ENCODE data around the gene NBEAL1.
"Not testable (repeated sequence)": the region's sequence is repeated elsewhere in the genome, so short reads cannot be mapped to it uniquely, and the experiment has no call there.

NBEAL1 gene

DNA sequence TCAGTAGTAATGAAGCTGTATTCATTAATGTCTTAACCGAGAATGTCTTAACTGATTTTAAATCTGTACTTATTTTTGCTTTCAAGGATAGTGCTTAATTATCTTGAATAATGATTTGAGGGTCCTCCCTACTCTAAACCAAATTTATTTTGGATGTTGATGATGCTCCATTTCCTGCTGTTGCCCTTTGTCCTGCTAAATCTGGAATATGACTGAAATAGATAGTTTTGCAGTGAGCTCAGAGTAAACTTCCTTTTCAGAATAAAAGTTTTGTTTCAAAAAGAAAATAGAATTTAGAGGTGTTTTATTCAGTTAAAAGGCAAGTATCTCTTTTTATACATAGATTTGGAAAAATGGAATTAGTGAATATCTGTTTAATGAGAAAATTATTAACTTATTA, 8.1 kb downstream of the NBEAL1 start:
- Histone ChIP-seq H3K9ac (ENCODE audit: low read depth, low read length) (no peak overlapping the region), H3K9me3 (ENCODE audit: control insufficient read depth, insufficient read depth, low read length) (no peaks in the 10 kb centered on the region)

DNA sequence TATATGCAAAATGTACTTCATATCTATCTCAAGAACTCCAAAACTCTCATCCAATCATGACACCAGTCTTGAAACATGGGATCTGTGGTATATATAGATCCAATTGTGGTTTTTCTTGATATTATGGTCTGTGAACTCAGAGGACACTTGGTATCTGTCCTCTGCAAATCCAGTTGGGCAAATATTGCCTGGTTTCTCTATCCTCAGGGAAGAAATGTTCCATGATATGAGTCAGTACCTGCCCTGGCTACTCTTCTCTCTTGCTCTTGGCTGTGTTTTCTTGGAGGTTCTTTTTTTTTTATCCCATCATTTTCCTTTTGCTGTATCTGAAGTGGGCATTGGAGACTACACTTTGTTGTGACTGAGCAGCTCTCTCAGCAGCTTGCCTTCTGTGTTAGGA, 10.9 kb downstream of the NBEAL1 start:
- Histone ChIP-seq H3K9ac (ENCODE audit: low read depth, low read length) (no peak overlapping the region), H3K4me1 (ENCODE audit: insufficient read depth, low read length) (peaks cover 7% of the 10 kb centered on the region; the same call in 1 of the 2 replicates), H3K9me3 (ENCODE audit: control insufficient read depth, insufficient read depth, low read length) (no peaks in the 10 kb centered on the region), H3K36me3 (ENCODE audit: insufficient read depth, low read length) (no peaks in the 10 kb centered on the region)

More for the DNA sequence above, 8.1 kb downstream of the NBEAL1 start:
- Histone ChIP-seq H3K36me3 (ENCODE audit: insufficient read depth, low read length) (no peaks in the 10 kb centered on the region), H3K4me1 (ENCODE audit: insufficient read depth, low read length) (peaks cover 13% of the 10 kb centered on the region)

DNA sequence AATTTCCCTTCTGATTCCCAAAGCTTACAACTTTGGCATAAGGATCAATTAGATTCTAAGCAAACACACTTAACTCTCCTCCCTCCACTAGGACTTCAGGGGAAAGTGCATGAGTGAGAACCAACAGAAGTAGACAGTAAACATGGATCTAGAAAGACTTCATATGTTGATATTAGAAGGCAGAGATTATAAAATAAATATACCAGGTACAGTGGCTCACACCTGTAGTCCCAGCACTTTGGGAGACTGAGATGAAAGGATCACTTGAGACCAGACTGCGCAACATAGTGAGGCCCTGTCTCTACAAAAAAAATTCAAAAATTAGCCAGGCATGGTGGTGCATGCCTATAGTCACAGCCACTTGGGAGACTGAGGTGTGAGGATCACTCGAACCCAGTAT, 15.9 kb downstream of the NBEAL1 start:
- Histone ChIP-seq H3K9ac (ENCODE audit: low read depth, low read length) (no peak overlapping the region), H3K4me1 (ENCODE audit: insufficient read depth, low read length) (no peaks in the 10 kb centered on the region), H3K36me3 (ENCODE audit: insufficient read depth, low read length) (no peaks in the 10 kb centered on the region)

DNA sequence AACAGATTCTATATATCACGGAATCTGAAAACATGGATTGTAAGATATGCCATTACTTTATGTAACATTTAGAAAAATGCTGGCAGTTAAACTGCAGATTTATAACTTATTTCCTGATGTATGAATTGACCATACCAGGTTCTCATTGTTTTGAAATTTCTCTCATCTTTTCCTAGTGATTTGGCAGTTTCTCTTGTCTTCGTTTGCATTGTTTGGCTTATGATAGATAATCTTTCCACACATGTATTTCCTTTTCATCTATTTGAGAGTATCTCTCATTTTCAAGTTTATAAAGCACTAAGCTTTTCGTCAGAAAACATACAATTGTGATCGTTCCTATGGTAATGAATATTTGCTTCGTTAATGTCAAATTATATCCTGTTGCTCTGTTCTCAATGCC, 16.3 kb downstream of the NBEAL1 start:
- Histone ChIP-seq H3K4me1 (ENCODE audit: insufficient read depth, low read length) (no peaks in the 10 kb centered on the region), H3K9me3 (ENCODE audit: control insufficient read depth, insufficient read depth, low read length) (no peaks in the 10 kb centered on the region), H3K9ac (ENCODE audit: low read depth, low read length) (no peak overlapping the region), H3K36me3 (ENCODE audit: insufficient read depth, low read length) (no peaks in the 10 kb centered on the region)

More for the DNA sequence above, 15.9 kb downstream of the NBEAL1 start:
- no peaks in the 10 kb centered on the region for H3K9me3 ChIP-seq (ENCODE audit: control insufficient read depth, insufficient read depth, low read length)

DNA sequence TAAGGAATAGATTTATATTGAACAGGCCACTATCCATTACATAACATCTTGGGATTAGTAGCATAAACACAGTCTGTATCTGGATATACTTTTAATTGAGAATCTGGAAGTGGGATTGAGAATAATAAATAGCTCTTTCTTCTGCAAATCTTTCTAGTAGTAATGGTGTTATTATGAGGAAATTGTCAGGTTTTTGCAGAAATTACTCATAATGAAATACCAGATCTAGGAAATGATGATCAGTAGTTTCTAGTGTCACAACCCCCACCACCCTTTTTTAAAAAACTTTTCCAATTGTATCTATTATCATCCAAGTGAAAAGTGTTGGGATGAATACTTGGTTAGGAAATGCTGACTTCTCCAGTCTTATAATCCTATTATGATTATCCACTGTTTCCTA, 18.7 kb downstream of the NBEAL1 start:
- Histone ChIP-seq H3K4me1 (ENCODE audit: insufficient read depth, low read length) (no peaks in the 10 kb centered on the region), H3K9ac (ENCODE audit: low read depth, low read length) (no peak overlapping the region), H3K9me3 (ENCODE audit: control insufficient read depth, insufficient read depth, low read length) (no peaks in the 10 kb centered on the region), H3K36me3 (ENCODE audit: insufficient read depth, low read length) (no peaks in the 10 kb centered on the region)

DNA sequence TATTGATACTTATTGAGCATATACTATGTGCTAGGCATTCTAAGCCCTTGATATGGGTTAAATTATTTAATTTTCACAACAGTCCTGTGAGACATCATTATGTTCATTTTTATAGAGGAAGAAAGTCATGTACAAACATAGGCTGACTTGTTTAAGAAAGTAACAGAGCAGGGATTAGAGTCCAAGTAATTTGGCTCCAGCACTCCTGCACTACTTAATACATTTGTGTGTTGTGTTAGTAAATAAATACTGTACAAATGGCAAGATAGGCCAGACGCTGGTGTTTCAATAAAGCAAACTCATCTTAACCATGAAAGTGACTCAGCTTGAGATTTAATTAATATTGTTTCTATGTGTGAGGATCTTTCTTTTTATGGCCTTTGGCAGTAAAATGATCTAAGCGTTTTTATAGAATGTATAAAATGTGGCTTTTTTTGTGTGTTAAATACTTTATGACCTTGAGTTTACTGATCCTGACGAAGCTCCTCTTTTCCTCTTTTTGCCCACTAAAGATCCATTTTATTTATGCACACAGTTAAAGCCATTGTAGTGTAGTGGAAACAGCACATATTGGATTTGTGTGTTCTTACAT, 21.3 kb downstream of the NBEAL1 start:
- no peak overlapping the region for H3K9ac ChIP-seq (ENCODE audit: low read depth, low read length)

DNA sequence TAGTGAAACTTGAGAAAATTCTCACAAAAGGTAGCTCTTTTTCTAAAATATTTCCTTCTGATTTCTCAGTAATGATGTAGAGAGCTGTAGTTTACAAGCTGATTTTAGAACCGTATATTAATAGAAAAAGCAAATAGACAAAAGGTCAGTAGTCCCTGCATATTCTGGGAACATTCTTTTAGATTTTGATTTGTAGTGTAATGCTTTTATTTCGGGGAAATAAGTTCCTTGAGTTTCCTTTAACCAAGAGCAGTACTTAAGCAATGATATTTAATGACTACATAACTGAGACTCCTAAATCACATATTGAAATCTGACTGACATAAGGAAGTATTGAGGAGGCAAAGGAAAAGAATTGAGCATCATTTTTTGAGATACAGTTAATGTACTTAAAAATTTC, 22.4 kb downstream of the NBEAL1 start:
- Histone ChIP-seq H3K9me3 (ENCODE audit: control insufficient read depth, insufficient read depth, low read length) (no peaks in the 10 kb centered on the region), H3K9ac (ENCODE audit: low read depth, low read length) (no peak overlapping the region), H3K36me3 (ENCODE audit: insufficient read depth, low read length) (no peaks in the 10 kb centered on the region), H3K4me1 (ENCODE audit: insufficient read depth, low read length) (no peaks in the 10 kb centered on the region)

More for the DNA sequence above, 21.3 kb downstream of the NBEAL1 start:
- Histone ChIP-seq H3K36me3 (ENCODE audit: insufficient read depth, low read length) (no peaks in the 10 kb centered on the region), H3K4me1 (ENCODE audit: insufficient read depth, low read length) (no peaks in the 10 kb centered on the region), H3K9me3 (ENCODE audit: control insufficient read depth, insufficient read depth, low read length) (no peaks in the 10 kb centered on the region)

DNA sequence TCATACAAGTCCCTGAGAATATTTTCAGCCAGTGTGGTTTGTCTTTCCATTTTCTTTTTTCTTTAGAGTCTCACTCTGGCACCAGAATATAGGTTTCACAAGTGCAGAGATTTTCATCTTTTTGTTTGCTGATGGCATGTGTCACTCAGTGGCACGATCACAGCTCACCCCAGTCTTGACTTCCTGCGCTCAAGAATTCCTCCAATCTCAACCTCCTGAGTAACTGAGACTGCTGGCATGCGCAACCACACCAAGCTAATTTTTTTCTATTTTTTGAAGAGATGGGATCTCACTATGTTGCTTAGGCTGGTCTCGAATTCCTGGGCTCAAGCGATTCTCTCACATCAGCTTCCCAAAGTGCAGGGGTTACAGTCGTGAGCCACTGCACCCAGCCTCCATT, 23.9 kb downstream of the NBEAL1 start:
- Histone ChIP-seq H3K9me3 (ENCODE audit: control insufficient read depth, insufficient read depth, low read length) (no peaks in the 10 kb centered on the region), H3K36me3 (ENCODE audit: insufficient read depth, low read length) (no peaks in the 10 kb centered on the region), H3K9ac (ENCODE audit: low read depth, low read length) (no peak overlapping the region), H3K4me1 (ENCODE audit: insufficient read depth, low read length) (no peaks in the 10 kb centered on the region)

DNA sequence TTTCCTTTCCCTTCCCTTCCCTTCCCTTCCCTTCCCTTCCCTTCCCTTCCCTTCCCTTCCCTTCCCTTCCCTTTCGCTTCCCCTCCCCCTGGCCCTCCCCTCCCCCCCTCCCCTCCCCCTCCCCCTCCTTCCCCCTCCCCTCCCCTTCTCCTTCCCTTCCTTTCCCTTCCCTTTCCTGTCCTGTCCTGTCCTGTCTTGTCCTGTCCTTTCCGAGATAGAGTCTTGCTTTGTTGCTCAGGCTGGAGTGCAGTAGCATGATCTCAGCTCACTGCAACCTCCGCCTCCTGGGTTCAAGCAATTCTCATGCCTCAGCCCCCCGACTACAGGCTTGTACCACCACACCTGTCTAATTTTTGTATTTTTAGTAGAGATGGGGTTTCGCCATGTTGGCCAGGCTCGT, 24.5 kb downstream of the NBEAL1 start:
- not testable (repeated sequence) for H3K9me3 ChIP-seq (ENCODE audit: control insufficient read depth, insufficient read depth, low read length); H3K4me1 ChIP-seq (ENCODE audit: insufficient read depth, low read length); H3K9ac ChIP-seq (ENCODE audit: low read depth, low read length); H3K36me3 ChIP-seq (ENCODE audit: insufficient read depth, low read length)

DNA sequence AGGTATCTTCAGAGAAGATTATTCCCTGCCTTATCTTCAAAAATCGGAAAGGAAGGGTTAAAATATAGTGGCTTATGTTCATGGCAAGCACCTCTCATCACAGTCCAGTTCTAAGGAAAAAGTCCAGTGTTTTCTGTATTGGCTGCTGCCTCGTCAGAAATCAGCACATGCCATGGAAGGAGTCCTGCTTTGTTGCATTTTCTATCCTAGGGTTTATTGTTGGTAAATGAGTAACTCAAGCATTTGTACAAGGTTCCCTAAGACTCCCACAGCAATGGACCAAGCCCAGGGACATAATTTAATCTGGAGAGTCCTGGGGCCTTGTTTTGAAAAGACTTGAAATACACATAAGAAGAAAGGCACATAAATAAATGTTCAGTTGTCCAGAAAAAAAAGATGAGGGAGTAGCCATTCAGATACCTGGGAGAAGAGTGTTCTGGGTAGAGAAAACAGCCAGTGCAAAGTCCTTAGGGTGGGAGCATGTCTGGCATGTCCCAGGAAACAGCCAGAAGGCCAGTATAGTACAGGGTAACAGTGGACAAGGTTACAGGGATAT, 26.4 kb downstream of the NBEAL1 start:
- Histone ChIP-seq H3K9ac (ENCODE audit: low read depth, low read length) (no peak overlapping the region), H3K36me3 (ENCODE audit: insufficient read depth, low read length) (no peaks in the 10 kb centered on the region), H3K9me3 (ENCODE audit: control insufficient read depth, insufficient read depth, low read length) (no peaks in the 10 kb centered on the region), H3K4me1 (ENCODE audit: insufficient read depth, low read length) (no peaks in the 10 kb centered on the region)

DNA sequence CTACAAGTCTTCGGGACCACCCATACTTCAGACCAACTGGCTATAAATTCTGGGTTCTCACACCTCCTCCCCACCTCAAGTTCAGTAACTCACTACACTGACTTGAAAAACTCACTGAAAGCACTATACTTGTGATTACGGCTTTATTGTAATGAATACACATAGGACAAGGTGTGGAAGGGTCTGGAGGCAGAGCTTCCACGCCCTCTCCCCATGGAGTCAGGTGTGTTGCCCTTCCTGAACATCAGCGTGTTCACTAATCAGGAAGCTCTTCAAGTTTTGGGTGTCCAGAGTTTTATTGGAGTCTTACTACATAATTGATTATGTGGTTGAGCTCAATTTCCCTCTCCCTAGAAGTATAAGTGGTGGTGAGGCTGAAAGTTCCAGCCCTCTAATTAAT, 27.5 kb downstream of the NBEAL1 start:
- no peak overlapping the region for H3K9ac ChIP-seq (ENCODE audit: low read depth, low read length)
- no peaks in the 10 kb centered on the region for H3K4me1 ChIP-seq (ENCODE audit: insufficient read depth, low read length)
- H3K36me3 ChIP-seq (ENCODE audit: insufficient read depth, low read length): no peaks in the 10 kb centered on the region
- H3K9me3 ChIP-seq (ENCODE audit: control insufficient read depth, insufficient read depth, low read length): no peaks in the 10 kb centered on the region

DNA sequence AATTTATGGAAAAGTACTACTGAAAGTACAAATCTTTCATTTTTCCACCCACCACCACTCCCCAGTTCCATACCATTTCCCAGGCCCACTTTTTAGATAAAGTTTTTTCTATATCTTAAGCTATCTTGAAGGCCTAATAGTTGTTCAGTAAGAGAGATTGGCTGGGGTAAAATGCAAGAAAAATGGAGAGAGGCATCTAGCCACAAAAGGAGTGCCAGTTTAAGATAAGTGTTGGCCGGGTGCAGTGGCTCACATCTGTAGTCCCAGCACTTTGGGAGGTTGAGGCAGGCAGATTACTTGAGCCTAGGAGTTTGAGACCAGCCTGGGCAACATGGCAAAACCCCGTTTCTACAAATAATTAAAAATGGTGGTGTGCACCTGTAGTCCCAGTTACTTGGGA, 28.6 kb downstream of the NBEAL1 start:
- H3K4me1 ChIP-seq (ENCODE audit: insufficient read depth, low read length): no peaks in the 10 kb centered on the region
- H3K9ac ChIP-seq (ENCODE audit: low read depth, low read length): no peak overlapping the region
- H3K36me3 ChIP-seq (ENCODE audit: insufficient read depth, low read length): no peaks in the 10 kb centered on the region
- no peaks in the 10 kb centered on the region for H3K9me3 ChIP-seq (ENCODE audit: control insufficient read depth, insufficient read depth, low read length)

DNA sequence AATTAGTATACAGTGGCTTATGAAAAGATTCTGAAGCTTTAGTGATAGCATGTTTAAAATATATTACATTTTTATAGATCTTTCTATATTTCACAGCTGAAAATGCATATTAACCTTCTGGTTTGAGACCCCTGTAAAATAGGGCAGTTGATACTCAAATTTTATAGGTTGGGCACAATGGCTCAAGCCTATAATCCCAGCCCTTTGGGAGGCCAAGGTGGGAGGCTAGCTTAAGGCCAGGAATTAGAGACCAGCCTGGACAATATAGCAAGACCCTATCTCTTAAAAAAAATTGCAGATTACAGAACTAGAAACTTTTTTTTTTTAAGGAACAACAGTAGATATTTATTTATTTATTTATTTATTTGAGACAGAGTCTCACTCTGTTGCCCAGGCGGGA, 31.2 kb downstream of the NBEAL1 start:
- H3K36me3 ChIP-seq (ENCODE audit: insufficient read depth, low read length): no peaks in the 10 kb centered on the region
- no peak overlapping the region for H3K9ac ChIP-seq (ENCODE audit: low read depth, low read length)
- H3K4me1 ChIP-seq (ENCODE audit: insufficient read depth, low read length): no peaks in the 10 kb centered on the region
- H3K9me3 ChIP-seq (ENCODE audit: control insufficient read depth, insufficient read depth, low read length): no peaks in the 10 kb centered on the region

DNA sequence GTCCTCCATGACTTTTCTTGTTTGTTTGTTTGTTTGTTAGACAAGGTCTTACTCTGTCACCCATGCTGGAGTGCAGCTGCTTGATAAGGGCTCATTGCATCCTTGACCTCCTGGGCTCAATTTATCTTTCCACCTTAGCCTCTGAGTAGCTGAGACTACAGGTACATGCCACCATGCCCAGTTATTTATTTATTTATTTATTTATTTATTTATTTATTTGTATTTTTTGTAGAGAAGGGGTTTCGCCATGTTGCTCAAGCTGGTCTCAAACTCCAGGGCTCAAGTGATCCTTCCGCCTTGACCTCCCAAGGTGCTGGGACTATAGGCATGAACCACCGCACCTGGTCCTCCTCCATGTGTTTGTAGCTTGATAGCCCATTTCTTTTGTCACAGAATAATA, 37.9 kb downstream of the NBEAL1 start:
- Histone ChIP-seq H3K4me1 (ENCODE audit: insufficient read depth, low read length) (no peaks in the 10 kb centered on the region), H3K9ac (ENCODE audit: low read depth, low read length) (no peak overlapping the region), H3K9me3 (ENCODE audit: control insufficient read depth, insufficient read depth, low read length) (no peaks in the 10 kb centered on the region), H3K36me3 (ENCODE audit: insufficient read depth, low read length) (no peaks in the 10 kb centered on the region)

DNA sequence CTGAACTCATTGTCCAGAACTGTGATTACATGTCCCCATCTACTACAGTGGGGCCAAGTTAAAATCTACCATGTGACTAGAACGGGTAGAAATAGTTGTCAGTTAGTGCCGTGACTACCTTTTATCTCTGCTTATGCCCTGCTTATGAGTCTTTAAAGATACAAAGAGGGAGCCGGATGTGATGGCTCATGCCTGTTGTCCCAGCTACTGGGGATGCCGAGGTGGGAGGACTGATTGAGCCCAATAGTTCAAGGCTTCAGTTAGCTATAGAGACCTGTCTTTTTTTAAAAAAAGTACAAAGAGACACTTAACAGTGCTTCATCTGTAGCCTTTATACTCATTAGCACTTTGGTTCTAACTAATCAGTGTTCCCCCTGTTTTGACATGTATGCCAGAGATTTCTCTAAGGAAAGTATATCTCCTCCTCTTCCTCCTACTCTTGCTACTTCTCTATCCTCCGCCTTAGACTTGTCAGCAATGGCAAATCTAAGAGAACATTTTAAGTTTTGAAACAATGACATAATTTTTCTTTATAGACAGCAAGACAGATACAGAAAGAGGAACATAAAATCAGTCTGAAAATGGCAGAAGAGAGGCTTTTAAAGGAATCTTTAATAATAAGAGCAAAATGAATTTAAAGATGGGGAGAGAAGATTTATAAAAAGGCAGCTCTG, 45.0 kb downstream of the NBEAL1 start:
- no peak overlapping the region for H3K9ac ChIP-seq (ENCODE audit: low read depth, low read length)
- H3K9me3 ChIP-seq (ENCODE audit: control insufficient read depth, insufficient read depth, low read length): no peaks in the 10 kb centered on the region
- no peaks in the 10 kb centered on the region; the same call in 1 of the 2 replicates for H3K36me3 ChIP-seq (ENCODE audit: insufficient read depth, low read length)
- H3K4me1 ChIP-seq (ENCODE audit: insufficient read depth, low read length): peaks cover 12% of the 10 kb centered on the region

All from ES-I3 (cell line).